Epidermal melanocyte (primary cell): Measurements from ENCODE around the gene SEZ6L.

Source experiments
- DNase-seq: peaks from one replicate; pipeline ENCODE4 v3.0.0; 2011; ENCODE audit warnings: low spot score; ENCODE audit not compliant: insufficient read length

The SEZ6L gene

GRCh38 chr22:26174280-26174679 lies 5.0 kb downstream of the SEZ6L start:
- DNase-seq, result no peak

DNA sequence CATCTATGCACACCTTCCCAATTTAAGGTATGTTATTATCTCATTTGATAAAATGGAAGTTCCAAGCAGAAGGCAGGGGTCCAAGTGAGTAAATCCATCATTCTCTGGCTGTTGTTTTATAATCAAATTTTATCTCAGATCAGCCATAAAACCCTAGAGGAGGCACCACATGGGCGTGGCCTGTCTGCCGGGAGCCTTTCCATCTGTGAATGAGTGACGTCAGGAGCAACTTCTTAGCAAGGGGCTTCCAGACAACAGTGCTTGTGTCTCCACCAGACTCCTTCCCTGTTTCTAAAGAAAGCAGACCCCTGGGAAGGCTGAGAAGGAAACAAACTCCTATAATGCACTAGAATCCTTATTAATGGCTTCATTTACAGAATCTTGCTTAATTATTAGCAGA lies 13.5 kb downstream of the SEZ6L start:
- no peak for DNase-seq

- no peak for DNase-seq
These were observed 15.9 kb downstream of the SEZ6L start for GRCh38 chr22:26185190-26185589.

- DNase-seq, result no peak
These were observed 19.1 kb downstream of the SEZ6L start for GRCh38 chr22:26188341-26188740.

- DNase-seq, result no peak
These were observed 25.1 kb downstream of the SEZ6L start for GRCh38 chr22:26194313-26194712.

- DNase-seq, result no peak
These were observed 25.6 kb downstream of the SEZ6L start for GRCh38 chr22:26194877-26195276.

DNA sequence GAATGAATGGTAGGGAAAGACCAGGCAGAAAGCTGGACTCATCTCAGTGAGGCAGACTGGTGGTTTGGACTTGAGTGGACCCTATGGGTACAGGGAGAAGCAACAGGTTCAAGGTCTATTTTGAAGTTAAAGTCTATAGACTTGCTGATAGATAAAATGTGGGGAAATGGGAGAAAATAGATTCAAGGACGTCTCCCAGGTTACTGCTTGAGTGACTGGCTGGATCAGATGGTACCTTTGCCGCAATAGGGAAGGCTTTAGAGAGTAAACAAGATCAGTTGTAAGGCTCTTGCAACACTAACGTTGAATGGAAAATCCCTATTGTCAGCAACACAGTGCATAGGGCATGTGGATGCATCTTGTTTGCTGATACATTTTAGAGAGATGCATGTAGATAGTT lies 27.4 kb downstream of the SEZ6L start:
- DNase-seq, result no peak

DNA sequence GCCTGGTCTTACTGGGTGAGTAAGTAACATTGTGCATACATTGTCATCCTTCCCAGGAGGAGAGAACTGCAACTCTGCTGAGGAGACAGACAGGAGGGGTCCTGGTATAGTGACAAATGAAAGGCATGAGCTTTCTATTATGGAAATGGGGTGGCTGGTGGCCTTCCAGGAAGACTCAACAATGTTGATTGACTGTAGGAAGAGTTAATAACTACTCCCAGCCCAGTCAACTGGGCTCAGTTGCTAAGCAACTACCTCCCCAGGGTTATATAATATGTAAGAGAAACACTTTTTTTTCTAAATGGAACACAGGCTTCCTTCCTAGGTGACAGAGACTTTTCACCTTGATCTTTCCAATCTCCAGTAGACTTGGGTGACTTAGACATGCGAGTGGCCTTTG lies 28.2 kb downstream of the SEZ6L start:
- DNase-seq, result no peak

GRCh38 chr22:26199665-26200064 lies 30.4 kb downstream of the SEZ6L start:
- DNase-seq, result no peak

- no peak for DNase-seq
These were observed 33.1 kb downstream of the SEZ6L start for GRCh38 chr22:26202280-26202924.

DNA sequence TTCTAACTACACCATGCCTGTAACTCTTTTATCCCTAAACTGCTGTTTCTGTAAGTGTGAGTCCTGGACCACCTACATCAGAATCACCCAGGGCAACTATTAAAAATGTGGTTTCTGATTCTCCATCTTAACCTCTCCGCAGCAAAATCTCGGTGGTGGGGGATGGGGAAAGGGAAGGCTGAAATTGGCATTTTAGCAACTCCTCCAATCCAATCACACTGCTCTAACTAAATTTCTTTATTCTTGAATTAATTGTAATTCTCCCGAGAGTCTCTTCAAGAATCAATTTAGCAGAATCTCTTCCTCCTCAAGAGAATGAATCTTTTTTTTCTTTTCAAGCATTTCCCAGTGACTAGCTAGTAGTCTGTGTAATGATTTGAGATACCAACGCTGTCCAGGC lies 36.2 kb downstream of the SEZ6L start:
- DNase-seq, result no peak

DNA sequence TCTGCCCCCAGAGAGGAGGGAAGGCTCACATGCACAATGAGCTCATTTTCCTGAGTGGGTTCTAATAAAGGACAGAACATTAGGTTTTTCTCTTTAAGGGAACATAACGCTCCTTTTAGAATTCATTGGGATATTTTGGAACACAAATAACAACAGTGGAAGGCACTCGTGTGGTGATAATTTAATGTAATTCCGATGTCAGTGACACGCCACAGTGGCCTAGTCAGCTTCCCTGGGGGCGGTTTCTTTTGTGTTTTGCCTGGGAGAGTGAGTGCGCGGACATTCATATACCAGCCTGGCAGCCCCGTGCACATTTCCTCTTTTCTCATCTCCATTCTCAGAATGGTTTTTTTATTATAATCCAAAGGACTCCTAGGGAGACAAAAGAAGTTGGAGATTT lies 41.1 kb downstream of the SEZ6L start:
- DNase-seq, result no peak

DNA sequence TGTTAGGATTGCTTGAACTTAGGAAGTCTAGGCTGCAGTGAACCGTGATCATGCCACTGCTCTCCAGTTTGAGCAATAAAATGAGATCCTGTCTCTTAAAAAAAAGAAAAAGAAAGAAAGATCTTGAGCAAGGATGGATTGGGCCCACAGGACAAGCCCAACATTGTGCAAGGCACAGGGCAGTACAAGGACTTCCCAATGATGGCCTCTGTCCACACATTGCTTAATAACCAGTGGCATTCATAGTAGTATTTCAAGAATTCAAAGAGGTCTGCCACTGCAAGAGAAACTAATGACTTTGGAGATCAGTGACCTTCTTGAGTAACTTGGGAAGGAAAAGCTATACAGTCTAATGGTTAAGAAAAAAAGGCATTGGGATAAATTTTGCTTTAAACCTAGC lies 44.6 kb downstream of the SEZ6L start:
- DNase-seq, result no peak

DNA sequence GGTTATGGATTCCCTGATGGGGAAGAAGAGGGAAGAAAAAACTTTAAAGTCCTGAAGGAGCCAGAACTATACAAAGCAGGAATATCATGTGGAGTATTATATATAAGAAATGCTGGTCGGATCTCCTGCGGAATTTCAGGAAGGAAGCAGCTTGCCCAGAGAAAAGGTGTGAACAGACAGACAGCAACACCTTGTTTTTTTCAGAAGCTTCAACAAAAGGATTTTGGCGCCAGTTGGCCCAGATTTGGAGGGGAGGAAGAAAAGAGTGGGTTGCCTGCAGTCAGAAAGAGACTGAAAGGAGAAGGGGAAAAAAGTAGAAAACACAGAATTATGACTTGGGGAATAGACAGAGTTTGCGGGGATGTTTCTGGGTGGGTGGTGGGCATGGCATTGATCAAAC lies 45.2 kb downstream of the SEZ6L start:
- no peak for DNase-seq

GRCh38 chr22:26215736-26216135 lies 46.5 kb downstream of the SEZ6L start:
- DNase-seq, result no peak

DNA sequence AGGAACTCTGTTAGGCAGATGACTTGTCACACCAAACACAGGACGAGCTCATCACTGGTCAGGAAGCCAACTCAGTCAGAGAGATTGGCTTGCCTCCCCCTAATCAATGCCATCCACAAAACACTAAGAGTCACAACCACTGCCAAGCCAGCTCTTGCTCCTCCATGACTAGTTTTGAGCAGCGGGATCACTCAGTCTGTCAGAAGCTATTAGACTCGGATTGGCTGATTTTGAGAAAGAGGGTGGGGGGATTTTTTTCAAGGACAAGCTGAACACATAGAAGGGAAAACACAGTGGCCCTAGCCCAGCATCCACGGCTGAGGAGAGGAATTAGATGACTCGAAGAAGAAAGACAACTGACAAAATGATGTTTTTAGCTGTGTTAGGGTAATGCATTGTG lies 55.9 kb downstream of the SEZ6L start:
- DNase-seq, result no peak

GRCh38 chr22:26226538-26227297 lies 57.5 kb downstream of the SEZ6L start:
- DNase-seq, result no peak

DNA sequence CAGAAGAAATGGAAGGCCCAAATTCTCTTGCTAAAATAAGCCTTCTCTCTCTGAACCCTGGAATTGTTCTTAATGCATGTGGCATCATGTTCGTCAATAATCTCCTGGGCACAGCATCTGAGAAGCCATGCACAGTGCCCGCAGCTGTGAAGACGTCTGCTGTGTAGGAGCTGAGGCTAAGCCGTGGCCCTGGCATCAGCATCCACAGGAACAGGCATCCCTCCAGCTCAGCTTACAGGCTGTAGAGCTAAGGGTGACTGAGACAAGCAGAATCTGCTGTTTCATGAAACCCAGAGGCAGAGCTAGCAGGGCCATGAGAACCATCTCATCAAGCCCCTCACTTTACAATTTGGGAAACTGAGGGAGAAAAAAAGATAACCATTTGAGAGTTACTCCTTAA lies 60.6 kb downstream of the SEZ6L start:
- DNase-seq, result no peak

DNA sequence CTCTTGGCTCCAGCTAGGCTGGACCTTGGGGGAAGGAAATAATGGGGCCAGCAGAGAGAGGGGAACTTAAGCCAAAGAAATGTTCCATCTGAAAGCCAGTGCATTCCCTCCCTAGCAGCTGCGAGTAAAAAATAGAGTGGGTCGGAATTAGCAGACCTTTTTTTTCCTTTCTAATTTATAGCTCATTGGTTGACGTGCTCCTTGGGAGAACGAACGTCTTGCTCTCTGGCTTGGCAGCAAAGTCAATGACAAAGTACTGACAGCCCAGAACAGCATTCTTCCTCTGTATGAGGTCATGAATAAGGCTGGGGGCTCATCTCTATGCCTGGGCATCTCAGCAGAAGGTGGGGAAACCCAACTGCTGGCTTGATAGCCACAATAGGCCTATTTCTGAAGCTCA lies 65.0 kb downstream of the SEZ6L start:
- no peak for DNase-seq

DNA sequence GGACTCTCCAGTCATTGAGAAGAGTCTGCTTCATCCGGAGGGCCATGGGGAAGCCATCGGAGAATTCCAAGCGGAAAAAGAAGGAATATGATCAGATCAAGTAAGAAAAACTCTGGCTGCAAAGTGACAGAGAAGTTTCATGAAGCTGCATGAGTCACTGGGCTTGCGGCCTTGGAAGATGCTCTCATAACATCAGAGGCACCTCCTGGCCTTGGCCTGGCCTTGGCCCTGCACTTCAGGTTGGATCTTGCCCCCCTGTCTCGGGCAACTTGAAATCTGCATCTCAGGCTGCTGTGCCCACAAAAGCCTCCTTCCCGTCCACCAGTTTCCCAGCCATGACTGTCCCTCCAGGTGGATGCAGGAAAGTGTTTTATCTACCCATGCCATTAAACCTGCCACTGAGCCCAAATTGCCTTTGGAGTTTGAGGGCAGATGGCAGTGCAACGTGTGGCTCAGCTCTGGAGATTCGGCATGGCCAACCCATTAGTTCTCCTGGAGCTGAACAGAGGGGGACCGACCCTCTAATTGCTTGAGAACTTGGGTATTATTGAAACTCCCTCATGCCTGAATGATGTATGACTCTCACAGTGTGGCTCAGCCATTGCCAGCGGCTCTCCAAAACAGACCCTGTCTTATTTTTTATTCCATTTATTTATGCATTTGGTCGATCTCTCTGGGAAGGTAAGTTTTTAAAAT lies 66.7 kb downstream of the SEZ6L start:
- no peak for DNase-seq

DNA sequence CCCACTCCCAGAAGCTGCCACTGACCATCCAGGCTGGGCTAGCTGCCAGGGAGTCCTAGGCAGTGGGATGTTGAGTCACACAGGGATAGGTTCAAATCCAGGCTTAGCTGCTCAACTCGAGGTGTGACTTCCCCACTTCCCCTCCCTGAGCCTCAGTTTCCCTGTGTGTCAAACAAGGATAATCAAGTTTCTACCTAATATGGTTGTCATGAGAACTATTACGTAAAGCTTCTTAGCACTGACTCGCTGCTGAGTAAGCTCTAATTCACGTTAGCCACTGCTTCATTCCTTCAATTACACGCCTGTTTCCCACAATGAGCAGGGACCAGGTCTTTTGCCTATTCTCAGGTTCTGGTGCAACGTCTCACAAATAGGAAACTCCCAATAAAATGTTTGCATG lies 67.7 kb downstream of the SEZ6L start:
- DNase-seq, result no peak

DNA sequence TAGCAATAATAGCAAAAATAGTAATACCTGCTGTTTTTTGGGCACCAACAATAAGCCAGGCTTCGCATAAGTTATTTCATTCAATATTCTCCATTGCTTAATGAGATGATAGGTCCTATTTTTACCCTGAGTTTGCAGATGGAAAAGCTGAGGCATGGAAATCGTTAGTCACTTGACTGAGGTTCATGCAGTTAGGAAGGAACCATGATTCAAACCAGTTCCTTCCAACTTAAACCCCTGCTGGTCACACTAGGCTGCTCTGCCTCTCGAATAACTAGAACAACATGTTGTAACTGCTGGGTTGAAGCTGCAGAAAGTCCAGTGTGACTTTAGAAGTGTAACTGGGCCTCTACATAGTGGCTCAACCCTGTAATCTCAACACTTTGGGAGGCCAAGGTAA lies 69.3 kb downstream of the SEZ6L start:
- DNase-seq, result no peak

- no peak for DNase-seq
These were observed 70.3 kb downstream of the SEZ6L start for GRCh38 chr22:26239581-26239980.
